GM23248 (cell line): ENCODE measurements around the gene ZKSCAN1. TPM values are rescaled to one million over a fixed set of nuclear protein-coding genes. Genes with fewer than 3 reads are reported as not detected.
A peak's percentile ranks its signal among the peaks of the same experiment; 100 is the strongest.

Experiments
- DNase-seq: peaks from one replicate; pipeline ENCODE4 v3.0.0-alpha.2; 2015
- H2AFZ ChIP-seq: fragments of 200-600 bp; sonication (generic); 2 replicates; pipeline ENCODE4 v1.6.1; 2016; ENCODE audit warnings: antibody characterized with exemption
- H3F3A ChIP-seq: fragments of 200-600 bp; sonication (generic); 2 replicates; pipeline ENCODE4 v1.6.1; 2016; ENCODE audit warnings: mild to moderate bottlenecking, antibody characterized with exemption, mixed run types; ENCODE audit not compliant: insufficient read depth
- H3K27ac ChIP-seq: fragments of 200-600 bp; sonication (generic); 2 replicates; pipeline ENCODE4 v1.5.1; 2016; ENCODE audit warnings: mild to moderate bottlenecking
- H3K27me3 ChIP-seq: fragments of 200-600 bp; sonication (generic); replicated peaks from 2 replicates; pipeline ENCODE4 v1.6.1; 2016; ENCODE audit warnings: mild to moderate bottlenecking; ENCODE audit not compliant: insufficient read depth
- H3K36me3 ChIP-seq: fragments of 200-600 bp; sonication (generic); 2 replicates; pipeline ENCODE4 v1.6.1; 2016; ENCODE audit warnings: low read depth, mild to moderate bottlenecking
- H3K4me1 ChIP-seq: fragments of 200-600 bp; sonication (generic); 2 replicates; pipeline ENCODE4 v1.6.1; 2016; ENCODE audit warnings: mild to moderate bottlenecking; ENCODE audit not compliant: insufficient read depth
- H3K4me2 ChIP-seq: fragments of 200-600 bp; sonication (generic); one replicate; pipeline ENCODE4 v1.6.1; 2016; ENCODE audit warnings: mild to moderate bottlenecking; ENCODE audit not compliant: unreplicated experiment
- H3K4me3 ChIP-seq: fragments of 200-600 bp; sonication (generic); 2 replicates; pipeline ENCODE4 v1.5.1; 2016; ENCODE audit warnings: mild to moderate bottlenecking
- H3K79me2 ChIP-seq: fragments of 200-600 bp; sonication (generic); 2 replicates; pipeline ENCODE4 v1.6.1; 2016; ENCODE audit warnings: mild to moderate bottlenecking; ENCODE audit not compliant: insufficient read depth
- H3K9ac ChIP-seq: fragments of 200-600 bp; sonication (generic); 2 replicates; pipeline ENCODE4 v1.6.1; 2016; ENCODE audit warnings: mild to moderate bottlenecking
- H3K9me2 ChIP-seq: fragments of 200-600 bp; sonication (generic); 2 replicates; pipeline ENCODE4 v1.6.1; 2016; ENCODE audit warnings: mixed run types, mild to moderate bottlenecking, moderate library complexity; ENCODE audit not compliant: insufficient read depth
- H3K9me3 ChIP-seq: fragments of 200-600 bp; sonication (generic); one replicate; pipeline ENCODE4 v1.6.1; 2017; ENCODE audit warnings: low read depth
- H4K20me1 ChIP-seq: fragments of 200-600 bp; sonication (generic); 2 replicates; pipeline ENCODE4 v1.6.0; 2016; ENCODE audit not compliant: insufficient read depth
- EZH2 ChIP-seq: fragments of 200-600 bp; sonication (generic); IDR thresholded peaks from 2 replicates; pipeline ENCODE4 v1.6.1; 2018; ENCODE audit warnings: antibody characterized with exemption, mild to moderate bottlenecking; ENCODE audit not compliant: insufficient read depth, poor library complexity, severe bottlenecking
- EZH2phosphoT487 ChIP-seq: fragments of 200-600 bp; sonication (generic); IDR thresholded peaks from 2 replicates; pipeline ENCODE4 v1.6.1; 2018; ENCODE audit warnings: antibody characterized with exemption, moderate library complexity, mild to moderate bottlenecking, low read depth; ENCODE audit not compliant: insufficient read depth
- WGBS, 2 experiments: methylation state at CpG; one replicate each; pipeline ENCODE4 v1.1.6; 2015 to 2017; ENCODE audit warnings: low lambda C conversion rate in 2 of 2, low coverage in 1 of 2; ENCODE audit errors: missing lambda C conversion rate in 2 of 2; 5-methylcytosine and 5-hydroxymethylcytosine counted together
- in situ Hi-C: fragments of 300-500 bp; cut with MboI; formaldehyde crosslinking; loops from 2 replicates; pipeline ENCODE4 v1.15.0; 2020
- polyA plus RNA-seq: library from polyadenylated mRNA; unstranded; fragments of >200 nt; fragmentation: Nextera tagmentation; extraction: Ambion mirVana; gene quantifications from 2 replicates; pipeline ENCODE4 v1.2.1, GENCODE V29; 2016
- total RNA-seq: library from RNA; depleted of rRNA; stranded (reverse); fragments of >200 nt; shearing (Covaris generic); gene quantifications from 2 replicates; pipeline ENCODE4 v1.2.3, GENCODE V29; 2014

ZKSCAN1 gene
- total and polyA plus RNA-seq, 2 experiments from 2014 or later = 21.9 to 33.7 TPM

DNA sequence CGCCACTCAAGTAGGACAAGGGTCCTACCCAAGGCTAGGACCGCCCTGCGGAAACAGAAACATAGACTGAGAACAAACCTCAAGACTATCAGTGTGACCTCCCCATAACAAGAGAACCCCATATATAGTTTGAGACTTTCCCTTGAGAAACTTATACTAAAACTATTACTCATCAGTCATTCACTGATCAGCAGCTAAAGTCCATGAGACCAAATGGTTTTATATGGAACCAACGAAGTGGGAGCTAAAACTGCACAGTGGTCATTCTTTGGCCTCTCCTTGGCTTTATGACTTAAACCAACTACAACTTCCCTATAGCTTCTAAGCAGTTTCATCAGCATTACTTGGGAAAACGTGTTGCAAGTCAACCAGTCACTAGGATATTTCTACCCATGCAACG, 20.5 kb downstream of the ZKSCAN1 start:
- H3K9me2 ChIP-seq = no peaks in the 10 kb centered on the region
- H3K4me2 ChIP-seq = no peak overlapping the region
- H3K27me3 ChIP-seq = no peaks in the 10 kb centered on the region
- H3K36me3 ChIP-seq = peaks cover 42% of the 10 kb centered on the region
- no peaks in the 10 kb centered on the region; the same call in 1 of the 2 replicates for H4K20me1 ChIP-seq
- no peak overlapping the region for H3K4me3 ChIP-seq
- in situ Hi-C loops = no loop called here
- TF ChIP-seq EZH2 = no peak
- no peak for TF ChIP-seq EZH2phosphoT487
- DNase-seq = peak; percentile 18
- H3K9me3 ChIP-seq = no peaks in the 10 kb centered on the region
- peak overlapping the region; percentile 71 for H3K27ac ChIP-seq
- 69 to 73% methylated on average over 6 of the region's 6 CpGs for WGBS, 2 experiments
- peaks cover 47% of the 10 kb centered on the region for H3F3A ChIP-seq
- no peak overlapping the region for H2AFZ ChIP-seq
- peaks cover 15% of the 10 kb centered on the region; the same call in 1 of the 2 replicates for H3K4me1 ChIP-seq
- peak overlapping the region; percentile 24; the same call in 1 of the 2 replicates for H3K9ac ChIP-seq
- H3K79me2 ChIP-seq = peaks cover 13% of the 10 kb centered on the region; the same call in 1 of the 2 replicates

DNA sequence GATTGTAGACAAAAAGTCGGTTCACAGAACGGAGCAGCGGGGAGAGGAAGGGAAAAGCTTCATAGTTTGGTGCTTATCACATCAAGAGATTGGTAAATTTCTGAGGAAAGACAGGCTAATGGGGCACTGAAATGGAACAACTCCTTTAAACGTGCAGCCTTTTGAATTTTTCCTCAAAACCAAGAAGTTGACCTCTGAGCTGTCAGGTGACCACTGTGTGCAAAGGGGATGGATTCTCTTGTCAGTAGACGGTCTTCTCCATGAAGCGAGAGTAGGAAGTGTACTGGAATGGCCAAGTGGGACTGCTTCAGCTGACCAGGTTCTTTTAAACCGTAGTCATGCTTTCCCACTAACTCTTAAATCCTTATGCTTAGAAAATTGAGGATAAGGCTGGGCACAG, 22.9 kb downstream of the ZKSCAN1 start:
- Histone ChIP-seq H3K9me3 (no peaks in the 10 kb centered on the region), H3K4me2 (no peak overlapping the region), H3K27ac (no peak overlapping the region), H3K4me1 (peaks cover 15% of the 10 kb centered on the region; the same call in 1 of the 2 replicates), H3F3A (peaks cover 49% of the 10 kb centered on the region), H3K27me3 (no peaks in the 10 kb centered on the region), H3K36me3 (peaks cover 24% of the 10 kb centered on the region), H2AFZ (no peak overlapping the region), H3K9me2 (no peaks in the 10 kb centered on the region), H3K9ac (no peak overlapping the region), H4K20me1 (no peaks in the 10 kb centered on the region), H3K4me3 (no peak overlapping the region), H3K79me2 (peaks cover 13% of the 10 kb centered on the region; the same call in 1 of the 2 replicates)
- in situ Hi-C loops = no loop called here
- no peak for DNase-seq
- 70 to 75% methylated on average over 7 of the region's 7 CpGs for WGBS, 2 experiments
- no peak for TF ChIP-seq EZH2
- TF ChIP-seq EZH2phosphoT487 = no peak

DNA sequence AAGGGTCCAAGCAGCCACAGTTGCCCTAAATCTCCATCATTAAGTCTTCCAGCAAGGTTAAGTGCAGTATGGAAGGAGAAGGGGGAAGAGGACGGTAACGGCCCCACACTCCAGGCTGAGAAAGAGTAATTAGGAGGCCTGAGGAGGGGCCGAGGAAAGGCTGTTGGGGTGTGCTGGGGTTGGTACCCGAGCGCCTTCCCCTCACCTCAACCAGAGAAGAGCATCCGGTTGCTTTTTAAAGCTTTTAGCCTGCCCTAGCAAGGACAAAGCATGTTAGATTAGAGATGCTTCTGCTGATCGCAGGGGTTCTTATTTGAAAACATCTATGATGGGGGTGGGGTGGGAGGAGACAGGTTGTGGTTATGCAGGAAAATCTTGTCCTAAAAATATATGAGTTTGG, 25.2 kb downstream of the ZKSCAN1 start:
- Histone ChIP-seq H3K4me2 (no peak overlapping the region), H3F3A (peaks cover 28% of the 10 kb centered on the region), H4K20me1 (no peaks in the 10 kb centered on the region), H3K4me3 (no peak overlapping the region), H3K4me1 (peaks cover 10% of the 10 kb centered on the region; the same call in 1 of the 2 replicates), H2AFZ (no peak overlapping the region), H3K9me2 (no peaks in the 10 kb centered on the region), H3K9me3 (no peaks in the 10 kb centered on the region), H3K79me2 (peaks cover 13% of the 10 kb centered on the region; the same call in 1 of the 2 replicates), H3K27me3 (no peaks in the 10 kb centered on the region), H3K9ac (no peak overlapping the region), H3K27ac (no peak overlapping the region), H3K36me3 (peaks cover 7% of the 10 kb centered on the region)
- no peak for DNase-seq
- in situ Hi-C loops = no loop called here
- 83 to 92% methylated on average over 7 of the region's 7 CpGs for WGBS, 2 experiments
- no peak for TF ChIP-seq EZH2
- no peak for TF ChIP-seq EZH2phosphoT487

GRCh38 chr7:100044718-100045117, 29.3 kb downstream of the ZKSCAN1 start:
- H3K79me2 ChIP-seq = no peaks in the 10 kb centered on the region
- H3K4me3 ChIP-seq = no peak overlapping the region
- no peaks in the 10 kb centered on the region for H4K20me1 ChIP-seq
- H3K4me2 ChIP-seq = no peak overlapping the region
- no peak overlapping the region for H3K9ac ChIP-seq
- no peak for DNase-seq
- in situ Hi-C loops = no loop called here
- H3F3A ChIP-seq = peaks cover 19% of the 10 kb centered on the region
- H3K9me2 ChIP-seq = no peaks in the 10 kb centered on the region
- 62 to 63% methylated on average over 6 of the region's 6 CpGs for WGBS, 2 experiments
- TF ChIP-seq EZH2phosphoT487 (no peak), EZH2 (no peak)
- H3K27me3 ChIP-seq = no peaks in the 10 kb centered on the region
- H3K4me1 ChIP-seq = no peaks in the 10 kb centered on the region
- no peaks in the 10 kb centered on the region for H3K36me3 ChIP-seq
- no peaks in the 10 kb centered on the region for H3K9me3 ChIP-seq
- no peak overlapping the region for H2AFZ ChIP-seq
- H3K27ac ChIP-seq = no peak overlapping the region
